Mucosa of rectum (tissue), 2 donors: ENCODE results near the gene WT1.
"Not testable (repeated sequence)": the region's sequence is repeated elsewhere in the genome, so short reads cannot be mapped to it uniquely, and the experiment has no call there.

Experiments used
- H3K27ac ChIP-seq, 2 donors: one replicate each; pipeline ENCODE4 v1.7.0; 2013; ENCODE audit warnings: inconsistent platforms in 2 of 2, low read depth in 2 of 2, low read length in 2 of 2
- H3K27me3 ChIP-seq, 2 donors: one replicate each; pipeline ENCODE4 v1.7.0; 2013; ENCODE audit warnings: low read length in 2 of 2; ENCODE audit not compliant: control insufficient read depth in 2 of 2, insufficient read depth in 2 of 2
- H3K36me3 ChIP-seq, 2 donors: one replicate each; pipeline ENCODE4 v1.7.0; 2013; ENCODE audit warnings: low read length in 2 of 2; ENCODE audit not compliant: control insufficient read depth in 2 of 2, insufficient read depth in 2 of 2
- H3K4me1 ChIP-seq, 2 donors: one replicate each; pipeline ENCODE4 v1.7.0; 2013; ENCODE audit warnings: low read length in 2 of 2, mild to moderate bottlenecking in 1 of 2; ENCODE audit not compliant: control insufficient read depth in 2 of 2, insufficient read depth in 2 of 2
- H3K4me3 ChIP-seq, 2 donors: one replicate each; pipeline ENCODE4 v1.7.0; 2013; ENCODE audit warnings: low read length in 2 of 2
- H3K9ac ChIP-seq, 2 donors: one replicate each; pipeline ENCODE4 v1.7.0; 2013; ENCODE audit warnings: low read length in 2 of 2, low read depth in 1 of 2, mild to moderate bottlenecking in 1 of 2
- H3K9me3 ChIP-seq, 2 donors: one replicate each; pipeline ENCODE4 v1.7.0; 2013; ENCODE audit warnings: low read length in 2 of 2; ENCODE audit not compliant: control insufficient read depth in 2 of 2
- donor health status: healthy.
- donor health status: Normal muscosa, but diverticular disease.

The WT1 gene

GRCh38 chr11:32374261-32374711, 61.1 kb downstream of the WT1 start:
- H3K4me3 ChIP-seq, result no peak overlapping the region

GRCh38 chr11:32369987-32370386, 65.4 kb downstream of the WT1 start:
- H3K27me3 ChIP-seq, H3K36me3 ChIP-seq, H3K4me1 ChIP-seq, H3K9ac ChIP-seq, H3K9me3 ChIP-seq, H3K27ac ChIP-seq, H3K4me3 ChIP-seq: not testable (repeated sequence)

More at GRCh38 chr11:32374261-32374711, 61.1 kb downstream of the WT1 start:
- no peaks in the 10 kb centered on the region for H3K4me1 ChIP-seq
- H3K9me3 ChIP-seq, result no peaks in the 10 kb centered on the region
- no peak overlapping the region for H3K9ac ChIP-seq
- no peaks in the 10 kb centered on the region for H3K36me3 ChIP-seq
- H3K27ac ChIP-seq, result no peak overlapping the region
- no peaks in the 10 kb centered on the region for H3K27me3 ChIP-seq

- H3K9ac ChIP-seq, result no peak overlapping the region
- H3K27me3 ChIP-seq, result peaks cover 0 to 3% of the 10 kb centered on the region in 2 donors
- no peaks in the 10 kb centered on the region for H3K36me3 ChIP-seq
Measured at GRCh38 chr11:32366666-32367065, 68.7 kb downstream of the WT1 start.

GRCh38 chr11:32365192-32365591, 70.1 kb downstream of the WT1 start:
- Histone ChIP-seq H3K9me3 (no peaks in the 10 kb centered on the region), H3K27me3 (peaks cover 0 to 3% of the 10 kb centered on the region in 2 donors), H3K9ac (no peak overlapping the region), H3K4me1 (no peaks in the 10 kb centered on the region), H3K4me3 (no peak overlapping the region), H3K27ac (no peak overlapping the region), H3K36me3 (no peaks in the 10 kb centered on the region)

More at GRCh38 chr11:32366666-32367065, 68.7 kb downstream of the WT1 start:
- H3K9me3 ChIP-seq, result no peaks in the 10 kb centered on the region
- no peak overlapping the region for H3K27ac ChIP-seq
- no peak overlapping the region for H3K4me3 ChIP-seq
- no peaks in the 10 kb centered on the region for H3K4me1 ChIP-seq

- Histone ChIP-seq H3K27ac (no peak overlapping the region), H3K36me3 (no peaks in the 10 kb centered on the region), H3K9me3 (no peaks in the 10 kb centered on the region), H3K4me1 (no peaks in the 10 kb centered on the region), H3K9ac (no peak overlapping the region), H3K27me3 (peaks cover 5 to 9% of the 10 kb centered on the region in 2 donors), H3K4me3 (no peak overlapping the region)
Measured at GRCh38 chr11:32358729-32359128, 76.6 kb downstream of the WT1 start.

- no peaks in the 10 kb centered on the region for H3K4me1 ChIP-seq
- no peak overlapping the region for H3K27ac ChIP-seq
- no peak overlapping the region for H3K9ac ChIP-seq
- H3K27me3 ChIP-seq, result peaks cover 3 to 4% of the 10 kb centered on the region in 2 donors
- H3K36me3 ChIP-seq, result no peaks in the 10 kb centered on the region
- no peak overlapping the region for H3K4me3 ChIP-seq
- no peaks in the 10 kb centered on the region for H3K9me3 ChIP-seq
Measured at GRCh38 chr11:32353884-32354283, 81.5 kb downstream of the WT1 start.

GRCh38 chr11:32348502-32348901, 86.8 kb downstream of the WT1 start:
- no peak overlapping the region for H3K4me3 ChIP-seq
- no peak overlapping the region for H3K27ac ChIP-seq
- H3K9ac ChIP-seq, result no peak overlapping the region
- no peaks in the 10 kb centered on the region for H3K27me3 ChIP-seq
- H3K4me1 ChIP-seq, result no peaks in the 10 kb centered on the region
- no peaks in the 10 kb centered on the region for H3K36me3 ChIP-seq
- H3K9me3 ChIP-seq, result no peaks in the 10 kb centered on the region

- Histone ChIP-seq H3K9ac (no peak overlapping the region), H3K9me3 (no peaks in the 10 kb centered on the region), H3K36me3 (no peaks in the 10 kb centered on the region), H3K4me3 (no peak overlapping the region), H3K4me1 (no peaks in the 10 kb centered on the region), H3K27me3 (no peaks in the 10 kb centered on the region), H3K27ac (no peak overlapping the region)
Measured at GRCh38 chr11:32344946-32345345, 90.4 kb downstream of the WT1 start.

GRCh38 chr11:32343325-32344008, 91.9 kb downstream of the WT1 start:
- Histone ChIP-seq H3K4me1 (no peaks in the 10 kb centered on the region), H3K27ac (no peak overlapping the region), H3K9ac (no peak overlapping the region), H3K36me3 (no peaks in the 10 kb centered on the region), H3K27me3 (no peaks in the 10 kb centered on the region), H3K9me3 (no peaks in the 10 kb centered on the region), H3K4me3 (no peak overlapping the region)

- no peaks in the 10 kb centered on the region for H3K36me3 ChIP-seq
- H3K4me3 ChIP-seq, result no peak overlapping the region
- H3K9ac ChIP-seq, result no peak overlapping the region
- no peak overlapping the region for H3K27ac ChIP-seq
- no peaks in the 10 kb centered on the region for H3K9me3 ChIP-seq
- H3K4me1 ChIP-seq, result no peaks in the 10 kb centered on the region
- H3K27me3 ChIP-seq, result no peaks in the 10 kb centered on the region
Measured at GRCh38 chr11:32341620-32342613, 93.4 kb downstream of the WT1 start.
